H1 (cell line): ENCODE results near the gene NRXN2. TPM values are rescaled to one million over a fixed set of nuclear protein-coding genes. Genes with fewer than 3 reads are reported as not detected.

Source experiments
- CTCF ChIA-PET: fragments of 300-600 bp; sonication (Branson Sonifier 250); formaldehyde crosslinking; loops from one replicate; lab custom pipeline; 2021; ENCODE audit not compliant: partially characterized antibody; lab: Charles Lee
- POLR2A ChIA-PET: fragments of 300-600 bp; sonication (Branson Sonifier 250); formaldehyde crosslinking; loops from one replicate; lab custom pipeline; 2021; ENCODE audit warnings: inconsistent platforms; ENCODE audit not compliant: partially characterized antibody; lab: Charles Lee
- DNase-seq, 2 experiments: peaks; one replicate each; pipeline versions ENCODE4 v3.0.0 to v3.0.0-alpha.2; 2010 to 2022; ENCODE audit warnings: low spot score in 2 of 2, low read depth in 1 of 2, mixed read lengths in 1 of 2
- FAIRE-seq: peaks from 2 replicates; lab custom pipeline; 2011; peaks lifted over from hg19 to GRCh38; lab: Jason Lieb, UNC
- H2AFZ ChIP-seq: 2 replicates; pipeline ENCODE4 v1.8.1; 2012; ENCODE audit warnings: low read length, inconsistent platforms
- H2AK5ac ChIP-seq: 2 replicates; pipeline ENCODE4 v1.6.1; 2013; ENCODE audit warnings: low read depth, low read length
- H2BK120ac ChIP-seq: replicated peaks from 2 replicates; pipeline ENCODE3; 2013; ENCODE audit warnings: low read depth, low read length, inconsistent platforms
- H2BK12ac ChIP-seq: 2 replicates; pipeline ENCODE4 v1.6.1; 2013; ENCODE audit warnings: low read depth, low read length
- H2BK15ac ChIP-seq: 2 replicates; pipeline ENCODE4 v1.6.1; 2013; ENCODE audit warnings: low read length
- H2BK20ac ChIP-seq: 2 replicates; pipeline ENCODE4 v1.6.1; 2013; ENCODE audit warnings: low read length
- H2BK5ac ChIP-seq: 2 replicates; pipeline ENCODE4 v1.6.1; 2013; ENCODE audit warnings: low read depth, low read length
- H3K14ac ChIP-seq: 2 replicates; pipeline ENCODE4 v1.6.1; 2013; ENCODE audit warnings: inconsistent platforms; ENCODE audit not compliant: insufficient read length
- H3K18ac ChIP-seq: 2 replicates; pipeline ENCODE4 v1.6.1; 2013; ENCODE audit warnings: low read length; ENCODE audit errors: extremely low read depth
- H3K23ac ChIP-seq: 2 replicates; pipeline ENCODE4 v1.6.1; 2013; ENCODE audit warnings: inconsistent platforms; ENCODE audit not compliant: insufficient read length
- H3K23me2 ChIP-seq: 2 replicates; pipeline ENCODE4 v1.6.1; 2013; ENCODE audit warnings: low read depth, low read length
- H3K27ac ChIP-seq: 2 replicates; pipeline ENCODE4 v1.6.1; 2011; ENCODE audit warnings: low read depth, low read length, inconsistent platforms
- H3K27me3 ChIP-seq, 4 experiments: replicated peaks in 1 of 4; 1 replicate in 1 of 4; 2 replicates in 3 of 4; pipeline versions ENCODE4 v1.6.1 to v1.8.1; 2011 to 2013; ENCODE audit warnings: low read length in 3 of 4, mild to moderate bottlenecking in 3 of 4, inconsistent platforms in 2 of 4, mixed read lengths in 2 of 4, moderate library complexity in 1 of 4; ENCODE audit not compliant: control insufficient read depth in 3 of 4, insufficient read depth in 3 of 4; ENCODE audit errors: extremely low read depth in 1 of 4
- H3K36me3 ChIP-seq, 4 experiments: 2 replicates each; pipeline versions ENCODE4 v1.6.1 to v1.8.1; 2011 to 2013; ENCODE audit warnings: mild to moderate bottlenecking in 4 of 4, low read length in 3 of 4, moderate library complexity in 2 of 4, control low read depth in 1 of 4, inconsistent platforms in 1 of 4; ENCODE audit not compliant: insufficient read depth in 4 of 4, control insufficient read depth in 2 of 4
- H3K4ac ChIP-seq: replicated peaks from 2 replicates; pipeline ENCODE3; 2013; ENCODE audit warnings: low read length, low read depth, mixed read lengths, inconsistent platforms; ENCODE audit not compliant: insufficient read length
- H3K4me1 ChIP-seq, 4 experiments: replicated peaks in 1 of 4; 1 replicate in 1 of 4; 2 replicates in 3 of 4; pipeline versions ENCODE4 v1.6.1 to v1.8.1; 2011 to 2013; ENCODE audit warnings: low read length in 3 of 4, inconsistent platforms in 2 of 4, mixed read lengths in 1 of 4; ENCODE audit not compliant: insufficient read depth in 4 of 4, control insufficient read depth in 3 of 4
- H3K4me2 ChIP-seq, 2 experiments: 2 replicates each; pipeline versions ENCODE4 v1.6.1 to v1.8.1; 2011 to 2013; ENCODE audit warnings: low read depth in 2 of 2, low read length in 2 of 2, control low read depth in 1 of 2, inconsistent platforms in 1 of 2, mild to moderate bottlenecking in 1 of 2; ENCODE audit not compliant: insufficient read depth in 1 of 2
- H3K4me3 ChIP-seq, 4 experiments: fragments of 200-600, 300-600 bp in 1 of 4; sonication (generic), shearing (Covaris generic), sonication (Bioruptor Twin) in 1 of 4; 2 replicates each; pipeline versions ENCODE4 v1.5.1 to v1.8.1; 2011 to 2016; ENCODE audit warnings: low read length in 4 of 4, low read depth in 3 of 4, control low read depth in 2 of 4, inconsistent platforms in 2 of 4, mild to moderate bottlenecking in 2 of 4, mixed read lengths in 1 of 4, moderate library complexity in 1 of 4; ENCODE audit not compliant: insufficient read depth in 2 of 4; ENCODE audit errors: extremely low read depth in 1 of 4
- H3K56ac ChIP-seq: replicated peaks from 2 replicates; pipeline ENCODE3; 2013; ENCODE audit warnings: low read depth, mild to moderate bottlenecking, mixed read lengths, low read length, inconsistent platforms; ENCODE audit not compliant: insufficient read length
- H3K79me1 ChIP-seq: 2 replicates; pipeline ENCODE4 v1.6.1; 2013; ENCODE audit warnings: low read depth, low read length, control low read depth
- H3K79me2 ChIP-seq, 2 experiments: 2 replicates each; pipeline versions ENCODE4 v1.6.1 to v1.8.1; 2012 to 2013; ENCODE audit warnings: low read length in 2 of 2, mild to moderate bottlenecking in 2 of 2, inconsistent platforms in 1 of 2; ENCODE audit not compliant: insufficient read depth in 2 of 2, control insufficient read depth in 1 of 2
- H3K9ac ChIP-seq, 4 experiments: replicated peaks in 1 of 4; 1 replicate in 1 of 4; 2 replicates in 3 of 4; pipeline versions ENCODE4 v1.6.1 to v1.8.1; 2011 to 2013; ENCODE audit warnings: low read depth in 3 of 4, low read length in 3 of 4, control low read depth in 2 of 4, mild to moderate bottlenecking in 2 of 4, moderate library complexity in 2 of 4, inconsistent platforms in 1 of 4; ENCODE audit errors: extremely low read depth in 1 of 4
- H3K9me3 ChIP-seq, 2 experiments: 2 replicates each; pipeline versions ENCODE4 v1.6.1 to v1.8.1; 2012 to 2013; ENCODE audit warnings: mild to moderate bottlenecking in 2 of 2, moderate library complexity in 2 of 2, control low read depth in 1 of 2, inconsistent platforms in 1 of 2, low read depth in 1 of 2, low read length in 1 of 2, mixed read lengths in 1 of 2; ENCODE audit not compliant: insufficient read depth in 2 of 2
- H4K20me1 ChIP-seq, 2 experiments: replicated peaks in 1 of 2; 2 replicates each; pipeline versions ENCODE3 to v1.8.1; 2011 to 2013; ENCODE audit warnings: inconsistent platforms in 2 of 2, low read length in 2 of 2, mild to moderate bottlenecking in 1 of 2; ENCODE audit not compliant: insufficient read depth in 2 of 2, control insufficient read depth in 1 of 2
- H4K5ac ChIP-seq: 2 replicates; pipeline ENCODE4 v1.6.1; 2013; ENCODE audit warnings: low read length, low read depth, mixed read lengths, inconsistent platforms; ENCODE audit not compliant: insufficient read length
- H4K8ac ChIP-seq: 2 replicates; pipeline ENCODE4 v1.8.0; 2013; ENCODE audit warnings: mild to moderate bottlenecking, moderate library complexity, low read length, inconsistent platforms; ENCODE audit not compliant: insufficient read depth; ENCODE audit errors: extremely low read depth
- H4K91ac ChIP-seq: replicated peaks from 2 replicates; pipeline ENCODE3; 2013; ENCODE audit warnings: low read length, mixed read lengths, inconsistent platforms; ENCODE audit not compliant: insufficient read length
- CBX5 ChIP-seq: fragments of 300-800, 300-1000 bp; sonication (generic); IDR thresholded peaks from 2 replicates; pipeline ENCODE4 v1.7.1; 2016; ENCODE audit warnings: antibody characterized with exemption, low read length, low read depth
- CBX8 ChIP-seq: fragments of 300-800, 300-1000 bp; sonication (generic); IDR thresholded peaks from 2 replicates; pipeline ENCODE4 v1.7.1; 2016; ENCODE audit warnings: low read depth, low read length, borderline replicate concordance
- CHD2 ChIP-seq: IDR thresholded peaks from 2 replicates; pipeline ENCODE4 v1.6.1; 2012; ENCODE audit warnings: low read length, improper control_type of control experiment
- CREB1 ChIP-seq: IDR thresholded peaks from 2 replicates; pipeline ENCODE4 v1.6.1; 2012; ENCODE audit warnings: inconsistent platforms
- EZH2 ChIP-seq: fragments of 200-600 bp; sonication (generic); IDR thresholded peaks from 2 replicates; pipeline ENCODE4 v1.7.1; 2012; ENCODE audit warnings: low read depth, mild to moderate bottlenecking, moderate library complexity, low read length, inconsistent platforms; ENCODE audit not compliant: severe bottlenecking
- FOSL1 ChIP-seq: IDR thresholded peaks from 2 replicates; pipeline ENCODE4 v1.6.1; 2011; ENCODE audit warnings: mild to moderate bottlenecking, low read depth, low read length, moderate library complexity; ENCODE audit not compliant: insufficient read depth
- GABPA ChIP-seq: IDR thresholded peaks from 2 replicates; pipeline ENCODE4 v1.6.1; 2011; ENCODE audit warnings: mild to moderate bottlenecking, low read length, moderate library complexity, borderline replicate concordance; ENCODE audit not compliant: insufficient read depth
- JUN ChIP-seq: IDR thresholded peaks from 2 replicates; pipeline ENCODE4 v1.6.1; 2011; ENCODE audit warnings: low read depth, mild to moderate bottlenecking, improper control_type of control experiment, low read length
- KDM5A ChIP-seq: fragments of 200-600 bp; IDR thresholded peaks from 2 replicates; pipeline ENCODE4 v1.7.1; 2012; ENCODE audit warnings: mild to moderate bottlenecking, low read length, inconsistent platforms, mixed read lengths
- MAFK ChIP-seq: IDR thresholded peaks from 2 replicates; pipeline ENCODE4 v1.6.1; 2012; ENCODE audit warnings: low read depth, mild to moderate bottlenecking, improper control_type of control experiment, low read length
- RAD21 ChIP-seq, 2 experiments: IDR thresholded peaks in 1 of 2; conservative IDR thresholded peaks in 1 of 2; 2 replicates each; pipeline ENCODE4 v1.6.1; 2011; ENCODE audit warnings: low read depth in 2 of 2, low read length in 2 of 2, improper control_type of control experiment in 1 of 2, inconsistent platforms in 1 of 2, mild to moderate bottlenecking in 1 of 2, moderate library complexity in 1 of 2
- SRF ChIP-seq: IDR thresholded peaks from 2 replicates; pipeline ENCODE4 v1.6.1; 2011; ENCODE audit warnings: mild to moderate bottlenecking, low read depth, low read length, moderate library complexity
- YY1 ChIP-seq: IDR thresholded peaks from 2 replicates; pipeline ENCODE4 v1.6.1; 2011; ENCODE audit warnings: low read depth, mild to moderate bottlenecking, low read length
- ZNF274 ChIP-seq: IDR thresholded peaks from 2 replicates; pipeline ENCODE4 v1.7.0; 2012; ENCODE audit warnings: low read length, borderline replicate concordance; ENCODE audit errors: extremely low read depth
- WGBS, 2 experiments: shearing (Covaris generic) in 1 of 2; methylation state at CpG; one replicate each; pipeline versions ENCODE4 v1.1.6 to v1.1.7; 2013 to 2015; ENCODE audit warnings: low lambda C conversion rate in 2 of 2, mixed read lengths in 2 of 2, inconsistent platforms in 1 of 2, low coverage in 1 of 2, missing lambda C conversion rate in 1 of 2; ENCODE audit not compliant: insufficient replicate concordance in 2 of 2, insufficient coverage in 1 of 2, insufficient read length in 1 of 2; ENCODE audit errors: extremely low coverage in 1 of 2, missing lambda C conversion rate in 1 of 2; 5-methylcytosine and 5-hydroxymethylcytosine counted together
- polyA plus RNA-seq, 7 experiments: library from polyadenylated mRNA; depleted of rRNA in 3 of 7; stranded (reverse) in 5 of 7; unstranded in 2 of 7; fragments of >200 nt in 5 of 7; fragments of 200-250 nt in 2 of 7; gene quantifications; 1 replicate in 5 of 7; 2 replicates in 1 of 7; 4 replicates in 1 of 7; pipeline versions ENCODE4 v1.2.1 to v1.2.3, GENCODE V29; 2011 to 2013; ENCODE audit warnings: missing spikeins in 2 of 7, mixed read lengths in 2 of 7
- total RNA-seq: library from RNA; stranded (reverse); fragmentation: NEBNext Ultra II Directional; extraction: Animal tissue kit (Norgen Biotek cat#: 25700); gene quantifications from 2 replicates; pipeline ENCODE4 v1.2.1, GENCODE V29; 2021

The NRXN2 gene
- total and polyA plus RNA-seq, 2 of the 8 experiments (the other 6 are each of a cell fraction or from before 2014, with no cell fraction given) = 1.3 to 11.5 TPM

- ChIA-PET CTCF (interaction anchor here (0.5 to 3.7 kb wide), 7 partner anchors 9 to 777 kb away, joined by 3 to 57 read pairs (median 7); no protein-coding TSS in a partner anchor), POLR2A (interaction anchor here (1.3 kb wide), 1 partner anchor 67 kb away, joined by 3 read pairs; no protein-coding TSS in a partner anchor)
- Histone ChIP-seq H4K91ac (no peak overlapping the region), H3K14ac (no peak overlapping the region), H4K5ac (no peak overlapping the region), H3K4me1 (peaks cover 0 to 12% (median 1%) of the 10 kb centered on the region in 4 experiments; a peak in 3 of 7 replicates), H3K56ac (no peak overlapping the region), H2BK5ac (no peak overlapping the region), H3K4ac (no peak overlapping the region), H3K4me2 (no peak overlapping the region), H2BK15ac (no peak overlapping the region), H3K23ac (no peak overlapping the region), H2AK5ac (no peak overlapping the region), H4K20me1 (no peaks in the 10 kb centered on the region), H2AFZ (no peak overlapping the region), H3K79me2 (no peaks in the 10 kb centered on the region), H2BK20ac (no peak overlapping the region), H3K9me3 (no peaks in the 10 kb centered on the region), H3K36me3 (no peaks in the 10 kb centered on the region), H2BK120ac (no peak overlapping the region), H3K27me3 (peaks cover 0 to 3% (median 0%) of the 10 kb centered on the region in 4 experiments; a peak in 2 of 7 replicates), H3K79me1 (no peaks in the 10 kb centered on the region), H3K23me2 (no peaks in the 10 kb centered on the region; the same call in 1 of the 2 replicates), H4K8ac (no peak overlapping the region), H2BK12ac (no peak overlapping the region), H3K4me3 (no peak overlapping the region), H3K9ac (no peak overlapping the region), H3K18ac (no peak overlapping the region), H3K27ac (no peak overlapping the region)
- no peak for DNase-seq
- FAIRE-seq = no peak
- no peak for TF ChIP-seq YY1
- TF ChIP-seq EZH2 = no peak
- no peak for TF ChIP-seq GABPA
- TF ChIP-seq CBX5 = no peak
- TF ChIP-seq KDM5A = no peak
- no peak for TF ChIP-seq JUN
- TF ChIP-seq MAFK = no peak
- no peak for TF ChIP-seq SRF
- no peak for TF ChIP-seq ZNF274
- TF ChIP-seq CBX8 = no peak
- TF ChIP-seq FOSL1 = no peak
- TF ChIP-seq CHD2 = no peak
- no peak for TF ChIP-seq CREB1
- TF ChIP-seq RAD21 (IDR thresholded peaks at IDR 0.05 in 1 of 2, conservative IDR thresholded peaks at IDR 0.05 in 1 of 2; ENCODE audit: low read depth in 2 of 2, low read length in 2 of 2) = no peak
- 96% methylated on average over 2 of the region's 2 CpGs; no CpG with 5 or more reads in 1 of the 2 experiments for WGBS, 2 experiments
Measured at GRCh38 chr11:64658265-64658664, 64.7 kb downstream of the NRXN2 start.
